HEK293 (cell line): ENCODE results near the gene ELOVL7.
A peak's percentile ranks its signal among the peaks of the same experiment; 100 is the strongest.

Source experiments
- CTCF ChIA-PET: fragments of 350-600 bp; formaldehyde crosslinking; extraction: SDS; loops from one replicate; lab custom pipeline; 2021; ENCODE audit warnings: antibody characterized with exemption; lab: Yijun Ruan, JAX
- POLR2A ChIA-PET: fragments of 300-600 bp; formaldehyde crosslinking; extraction: SDS; loops from one replicate; lab custom pipeline; 2020; ENCODE audit warnings: antibody characterized with exemption, inconsistent platforms; lab: Yijun Ruan, JAX
- H3K27ac ChIP-seq: fragments of 200-500 bp; sonication (Bioruptor generic); 2 replicates; pipeline ENCODE4 v1.5.1; 2014; ENCODE audit warnings: low read depth, low read length, control low read depth, inconsistent platforms; ENCODE audit errors: extremely low read depth
- H3K36me3 ChIP-seq, 2 experiments: fragments of 200-500 bp in 1 of 2; sonication (Bioruptor generic) in 1 of 2; 1 replicate in 1 of 2; 2 replicates in 1 of 2; pipeline ENCODE4 v1.5.1; 2014 to 2017; ENCODE audit warnings: inconsistent platforms in 2 of 2, low read length in 2 of 2; ENCODE audit not compliant: control insufficient read depth in 2 of 2, insufficient read depth in 1 of 2
- H3K4me1 ChIP-seq: fragments of 200-500 bp; sonication (Bioruptor generic); 2 replicates; pipeline ENCODE4 v1.5.1; 2014; ENCODE audit warnings: mild to moderate bottlenecking, low read length, inconsistent platforms; ENCODE audit not compliant: control insufficient read depth, insufficient read depth
- H3K4me3 ChIP-seq: 2 replicates; pipeline ENCODE4 v1.5.1; 2011; ENCODE audit warnings: low read depth, mild to moderate bottlenecking, control low read depth, low read length, moderate library complexity
- H3K9me3 ChIP-seq: fragments of 200-500 bp; sonication (Bioruptor generic); 2 replicates; pipeline ENCODE4 v1.5.1; 2014; ENCODE audit warnings: low read depth, low read length, inconsistent platforms; ENCODE audit not compliant: control insufficient read depth, insufficient read depth
- KLF10 ChIP-seq: fragments of 450-650 bp; IDR thresholded peaks from 2 replicates; pipeline ENCODE4 v1.5.1; 2018; ENCODE audit warnings: missing biosample characterization, mild to moderate bottlenecking, missing genetic modification characterization
- MZF1 ChIP-seq: fragments of 450-650 bp; formaldehyde crosslinking; IDR thresholded peaks from 2 replicates; pipeline ENCODE4 v1.5.1; 2017; ENCODE audit warnings: missing biosample characterization, missing genetic modification characterization, borderline replicate concordance
- YY2 ChIP-seq: fragments of 450-650 bp; formaldehyde crosslinking; IDR thresholded peaks from 2 replicates; pipeline ENCODE4 v1.5.1; 2016; ENCODE audit warnings: missing biosample characterization, missing genetic modification characterization
- ZBTB17 ChIP-seq: fragments of 450-650 bp; formaldehyde crosslinking; IDR thresholded peaks from 2 replicates; pipeline ENCODE4 v1.5.1; 2016; ENCODE audit warnings: missing biosample characterization, missing genetic modification characterization
- ZNF114 ChIP-seq: fragments of 450-650 bp; formaldehyde crosslinking; IDR thresholded peaks from 2 replicates; pipeline ENCODE4 v1.5.0; 2017; ENCODE audit warnings: missing biosample characterization, missing genetic modification characterization
- ZNF132 ChIP-seq: fragments of 450-650 bp; formaldehyde crosslinking; IDR thresholded peaks from 2 replicates; pipeline ENCODE4 v1.5.1; 2017; ENCODE audit warnings: missing biosample characterization, missing genetic modification characterization, borderline replicate concordance
- ZNF146 ChIP-seq: fragments of 450-650 bp; formaldehyde crosslinking; IDR thresholded peaks from 2 replicates; pipeline ENCODE4 v1.5.1; 2016; ENCODE audit warnings: missing biosample characterization, missing genetic modification characterization
- ZNF169 ChIP-seq: fragments of 450-650 bp; formaldehyde crosslinking; IDR thresholded peaks from 2 replicates; pipeline ENCODE4 v1.5.1; 2016; ENCODE audit warnings: missing biosample characterization, missing genetic modification characterization
- ZNF184 ChIP-seq: fragments of 450-650 bp; IDR thresholded peaks from 2 replicates; pipeline ENCODE4 v1.5.1; 2018; ENCODE audit warnings: missing biosample characterization, mild to moderate bottlenecking, missing genetic modification characterization
- ZNF2 ChIP-seq: fragments of 450-650 bp; formaldehyde crosslinking; IDR thresholded peaks from 2 replicates; pipeline ENCODE4 v1.5.1; 2016; ENCODE audit warnings: missing biosample characterization, missing genetic modification characterization
- ZNF341 ChIP-seq: fragments of 450-650 bp; formaldehyde crosslinking; IDR thresholded peaks from 2 replicates; pipeline ENCODE4; 2016; ENCODE audit warnings: low read depth, missing biosample characterization, missing genetic modification characterization
- ZNF571 ChIP-seq: fragments of 450-650 bp; formaldehyde crosslinking; IDR thresholded peaks from 2 replicates; pipeline ENCODE4 v1.5.0; 2017; ENCODE audit warnings: missing biosample characterization, missing genetic modification characterization
- ZNF585B ChIP-seq: fragments of 450-650 bp; formaldehyde crosslinking; IDR thresholded peaks from 2 replicates; pipeline ENCODE4 v1.5.1; 2016; ENCODE audit warnings: missing biosample characterization, missing genetic modification characterization
- ZNF670 ChIP-seq: fragments of 450-650 bp; formaldehyde crosslinking; IDR thresholded peaks from 2 replicates; pipeline ENCODE4 v1.5.1; 2016; ENCODE audit warnings: missing biosample characterization, missing genetic modification characterization, low read depth
- ZNF791 ChIP-seq: fragments of 450-650 bp; formaldehyde crosslinking; IDR thresholded peaks from 2 replicates; pipeline ENCODE4 v1.5.1; 2016; ENCODE audit warnings: missing biosample characterization, missing genetic modification characterization
- TF ChIP-seq, protein P1 (sequence below): fragments of 450-650 bp; formaldehyde crosslinking; IDR thresholded peaks from 2 replicates; pipeline ENCODE4 v1.5.1; 2016; ENCODE audit warnings: missing biosample characterization, missing genetic modification characterization
- TF ChIP-seq, protein P2 (sequence below): fragments of 450-650 bp; formaldehyde crosslinking; IDR thresholded peaks from 2 replicates; pipeline ENCODE4 v1.5.1; 2016; ENCODE audit warnings: missing biosample characterization, missing genetic modification characterization
- TF ChIP-seq, protein P3 (sequence below): fragments of 450-650 bp; formaldehyde crosslinking; IDR thresholded peaks from 2 replicates; pipeline ENCODE4 v1.5.1; 2016; ENCODE audit warnings: missing biosample characterization, missing genetic modification characterization
- TF ChIP-seq, protein P4 (sequence below): fragments of 450-650 bp; formaldehyde crosslinking; IDR thresholded peaks from 2 replicates; pipeline ENCODE4 v1.5.1; 2016; ENCODE audit warnings: missing biosample characterization, missing genetic modification characterization
- TF ChIP-seq, protein P5 (sequence below): fragments of 450-650 bp; formaldehyde crosslinking; IDR thresholded peaks from 2 replicates; pipeline ENCODE4 v1.5.1; 2016; ENCODE audit warnings: missing biosample characterization, missing genetic modification characterization

ELOVL7 gene

DNA sequence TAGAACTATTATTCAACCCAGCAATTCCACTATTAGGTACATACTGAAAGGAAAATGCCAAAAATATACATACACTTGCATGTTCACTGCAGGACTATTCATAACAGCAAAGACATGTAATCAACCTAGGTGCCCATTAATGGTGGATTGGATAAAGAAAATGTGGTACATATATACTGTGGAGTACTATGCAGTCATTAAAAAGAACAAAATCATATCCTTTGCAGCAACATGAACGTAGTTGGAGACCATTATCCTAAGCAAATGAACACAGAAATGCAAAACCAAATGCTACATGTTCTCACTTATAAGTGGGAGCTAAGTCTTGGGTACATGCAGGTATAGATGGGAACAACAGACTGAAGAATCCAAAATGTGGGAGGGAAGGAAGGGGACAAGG lies 67.7 kb downstream of the ELOVL7 start:
- CTCF ChIA-PET: no interaction called here
- Histone ChIP-seq H3K27ac (no peak overlapping the region), H3K4me1 (no peaks in the 10 kb centered on the region), H3K9me3 (no peaks in the 10 kb centered on the region), H3K36me3 (no peaks in the 10 kb centered on the region), H3K4me3 (no peak overlapping the region)
- POLR2A ChIA-PET: no interaction called here
- peak; percentile 81 for TF ChIP-seq ZNF146 (tag by site-specific recombination)
- TF ChIP-seq ZNF791 (tag by site-specific recombination): no peak
- TF ChIP-seq ZNF670 (tag by site-specific recombination): no peak
- TF ChIP-seq ZNF132: no peak
- no peak for TF ChIP-seq ZNF571 (tag by site-specific recombination)
- no peak for TF ChIP-seq ZNF114
- TF ChIP-seq MZF1: no peak
- TF ChIP-seq, protein P1, sequence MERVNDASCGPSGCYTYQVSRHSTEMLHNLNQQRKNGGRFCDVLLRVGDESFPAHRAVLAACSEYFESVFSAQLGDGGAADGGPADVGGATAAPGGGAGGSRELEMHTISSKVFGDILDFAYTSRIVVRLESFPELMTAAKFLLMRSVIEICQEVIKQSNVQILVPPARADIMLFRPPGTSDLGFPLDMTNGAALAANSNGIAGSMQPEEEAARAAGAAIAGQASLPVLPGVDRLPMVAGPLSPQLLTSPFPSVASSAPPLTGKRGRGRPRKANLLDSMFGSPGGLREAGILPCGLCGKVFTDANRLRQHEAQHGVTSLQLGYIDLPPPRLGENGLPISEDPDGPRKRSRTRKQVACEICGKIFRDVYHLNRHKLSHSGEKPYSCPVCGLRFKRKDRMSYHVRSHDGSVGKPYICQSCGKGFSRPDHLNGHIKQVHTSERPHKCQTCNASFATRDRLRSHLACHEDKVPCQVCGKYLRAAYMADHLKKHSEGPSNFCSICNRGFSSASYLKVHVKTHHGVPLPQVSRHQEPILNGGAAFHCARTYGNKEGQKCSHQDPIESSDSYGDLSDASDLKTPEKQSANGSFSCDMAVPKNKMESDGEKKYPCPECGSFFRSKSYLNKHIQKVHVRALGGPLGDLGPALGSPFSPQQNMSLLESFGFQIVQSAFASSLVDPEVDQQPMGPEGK (tag by site-specific recombination): no peak
- TF ChIP-seq ZNF184: no peak
- TF ChIP-seq, protein P2, sequence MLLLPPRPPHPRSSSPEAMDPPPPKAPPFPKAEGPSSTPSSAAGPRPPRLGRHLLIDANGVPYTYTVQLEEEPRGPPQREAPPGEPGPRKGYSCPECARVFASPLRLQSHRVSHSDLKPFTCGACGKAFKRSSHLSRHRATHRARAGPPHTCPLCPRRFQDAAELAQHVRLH (tag by site-specific recombination): 0 out of 2 replicates have a peak, but pooled peaks have one; percentile 36
- no peak for TF ChIP-seq YY2 (tag by site-specific recombination)

DNA sequence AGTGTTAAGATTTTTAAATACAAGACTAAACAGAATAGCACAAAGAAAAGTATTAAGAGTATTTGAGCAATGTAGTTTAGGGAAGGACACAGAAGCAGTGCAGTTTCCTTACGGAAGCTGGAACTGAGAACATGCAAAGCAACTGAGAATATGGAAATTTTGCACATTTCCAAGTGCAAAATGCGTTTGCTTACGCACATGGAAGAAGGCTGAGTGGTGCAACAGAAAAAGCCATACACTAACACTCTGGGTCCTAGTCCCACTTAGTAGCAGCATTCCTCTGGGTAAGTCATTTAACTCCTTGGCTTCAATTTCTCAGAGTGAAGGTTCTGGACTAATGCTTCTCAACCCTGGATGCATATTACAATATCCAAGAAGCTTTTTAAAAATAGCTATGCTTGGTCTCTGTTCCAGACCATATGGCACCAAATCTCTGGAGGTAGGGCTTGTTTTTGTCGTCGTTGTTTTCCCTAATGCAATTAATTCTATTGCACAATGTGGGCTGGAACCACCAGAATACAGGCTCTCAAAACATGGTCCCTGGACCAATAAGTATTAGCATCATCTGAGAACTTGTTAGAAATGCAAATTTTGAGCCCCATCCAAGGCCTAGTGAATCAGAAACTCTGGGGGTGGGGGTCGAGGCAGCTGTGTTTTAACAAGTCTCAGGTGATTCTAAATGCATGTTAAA lies 78.9 kb downstream of the ELOVL7 start:
- Histone ChIP-seq H3K9me3 (no peaks in the 10 kb centered on the region), H3K27ac (no peak overlapping the region), H3K36me3 (peaks cover 0 to 3% of the 10 kb centered on the region in 2 experiments; a peak in 2 of 3 replicates), H3K4me1 (no peaks in the 10 kb centered on the region), H3K4me3 (no peak overlapping the region)
- ChIA-PET CTCF (no interaction called here), POLR2A (no interaction called here)
- TF ChIP-seq ZNF2 (no peak), KLF10 (tag by site-specific recombination) (no peak), ZNF169 (tag by site-specific recombination) (no peak)

DNA sequence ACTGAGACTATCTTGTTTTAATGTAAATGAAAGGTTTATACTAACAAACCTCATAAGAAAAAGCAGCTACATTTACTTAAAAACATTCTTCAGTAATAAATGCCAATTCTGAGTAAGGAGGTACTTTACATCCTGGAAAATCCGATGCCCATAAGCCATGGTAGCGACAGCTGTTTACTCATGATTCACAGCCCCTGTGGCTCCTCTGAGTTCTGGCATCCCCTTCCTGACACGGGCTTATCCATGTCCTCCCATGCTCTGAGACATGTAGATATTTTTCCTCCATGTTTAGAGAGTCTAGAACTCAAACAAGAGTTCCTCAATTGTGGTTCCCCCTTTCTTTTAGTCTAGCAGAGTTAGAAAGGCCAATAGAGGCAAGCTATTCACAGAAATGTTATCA lies 81.0 kb downstream of the ELOVL7 start:
- POLR2A ChIA-PET: no interaction called here

More for the DNA sequence above, 81.0 kb downstream of the ELOVL7 start:
- CTCF ChIA-PET: no interaction called here
- H3K4me1 ChIP-seq: no peaks in the 10 kb centered on the region
- no peaks in the 10 kb centered on the region for H3K36me3 ChIP-seq
- TF ChIP-seq, protein P3, sequence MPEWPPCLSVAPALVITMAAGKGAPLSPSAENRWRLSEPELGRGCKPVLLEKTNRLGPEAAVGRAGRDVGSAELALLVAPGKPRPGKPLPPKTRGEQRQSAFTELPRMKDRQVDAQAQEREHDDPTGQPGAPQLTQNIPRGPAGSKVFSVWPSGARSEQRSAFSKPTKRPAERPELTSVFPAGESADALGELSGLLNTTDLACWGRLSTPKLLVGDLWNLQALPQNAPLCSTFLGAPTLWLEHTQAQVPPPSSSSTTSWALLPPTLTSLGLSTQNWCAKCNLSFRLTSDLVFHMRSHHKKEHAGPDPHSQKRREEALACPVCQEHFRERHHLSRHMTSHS (tag by site-specific recombination): no peak
- TF ChIP-seq ZNF341 (no peak), ZBTB17 (tag by site-specific recombination) (no peak), ZNF585B (tag by site-specific recombination) (no peak)
- TF ChIP-seq, protein P4, sequence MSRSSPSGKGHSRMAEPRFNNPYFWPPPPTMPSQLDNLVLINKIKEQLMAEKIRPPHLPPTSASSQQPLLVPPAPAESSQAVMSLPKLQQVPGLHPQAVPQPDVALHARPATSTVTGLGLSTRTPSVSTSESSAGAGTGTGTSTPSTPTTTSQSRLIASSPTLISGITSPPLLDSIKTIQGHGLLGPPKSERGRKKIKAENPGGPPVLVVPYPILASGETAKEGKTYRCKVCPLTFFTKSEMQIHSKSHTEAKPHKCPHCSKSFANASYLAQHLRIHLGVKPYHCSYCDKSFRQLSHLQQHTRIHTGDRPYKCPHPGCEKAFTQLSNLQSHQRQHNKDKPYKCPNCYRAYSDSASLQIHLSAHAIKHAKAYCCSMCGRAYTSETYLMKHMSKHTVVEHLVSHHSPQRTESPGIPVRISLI (tag by site-specific recombination): no peak
- TF ChIP-seq, protein P5, sequence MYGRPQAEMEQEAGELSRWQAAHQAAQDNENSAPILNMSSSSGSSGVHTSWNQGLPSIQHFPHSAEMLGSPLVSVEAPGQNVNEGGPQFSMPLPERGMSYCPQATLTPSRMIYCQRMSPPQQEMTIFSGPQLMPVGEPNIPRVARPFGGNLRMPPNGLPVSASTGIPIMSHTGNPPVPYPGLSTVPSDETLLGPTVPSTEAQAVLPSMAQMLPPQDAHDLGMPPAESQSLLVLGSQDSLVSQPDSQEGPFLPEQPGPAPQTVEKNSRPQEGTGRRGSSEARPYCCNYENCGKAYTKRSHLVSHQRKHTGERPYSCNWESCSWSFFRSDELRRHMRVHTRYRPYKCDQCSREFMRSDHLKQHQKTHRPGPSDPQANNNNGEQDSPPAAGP (tag by site-specific recombination): no peak
- no peak overlapping the region for H3K27ac ChIP-seq
- no peaks in the 10 kb centered on the region for H3K9me3 ChIP-seq
- no peak overlapping the region for H3K4me3 ChIP-seq
